Neural progenitor cell (in vitro differentiated cells): ENCODE results near the gene GPR161. TPM values are rescaled to one million over a fixed set of nuclear protein-coding genes. Genes with fewer than 3 reads are reported as not detected.

Source experiments
- DNase-seq: peaks from one replicate; pipeline ENCODE4 v3.0.0-alpha.2; 2016; ENCODE audit warnings: low spot score
- H2AFZ ChIP-seq: fragments of 200-600 bp; sonication (generic); replicated peaks from 2 replicates; pipeline ENCODE4 v1.6.1; 2016; ENCODE audit warnings: antibody characterized with exemption
- H3F3A ChIP-seq: fragments of 200-600 bp; sonication (generic); 2 replicates; pipeline ENCODE4 v1.6.1; 2016; ENCODE audit warnings: antibody characterized with exemption, low read depth
- H3K27ac ChIP-seq: fragments of 200-600 bp; sonication (generic); 2 replicates; pipeline ENCODE4 v1.5.1; 2016; ENCODE audit warnings: mild to moderate bottlenecking
- H3K27me3 ChIP-seq: fragments of 200-600 bp; sonication (generic); 2 replicates; pipeline ENCODE4 v1.6.1; 2016; ENCODE audit warnings: mild to moderate bottlenecking, moderate library complexity
- H3K36me3 ChIP-seq: fragments of 200-600 bp; sonication (generic); 2 replicates; pipeline ENCODE4 v1.5.1; 2016
- H3K4me1 ChIP-seq: fragments of 200-600 bp; sonication (generic); 2 replicates; pipeline ENCODE4 v1.6.1; 2016; ENCODE audit warnings: mixed run types
- H3K4me2 ChIP-seq: fragments of 200-600 bp; sonication (generic); 2 replicates; pipeline ENCODE4 v1.6.1; 2016
- H3K4me3 ChIP-seq: fragments of 200-600 bp; sonication (generic); 2 replicates; pipeline ENCODE4 v1.5.1; 2016
- H3K79me2 ChIP-seq: fragments of 200-600 bp; sonication (generic); 2 replicates; pipeline ENCODE4 v1.6.1; 2016; ENCODE audit warnings: low read depth
- H3K9ac ChIP-seq: fragments of 200-600 bp; sonication (generic); 2 replicates; pipeline ENCODE4 v1.6.1; 2016
- H3K9me3 ChIP-seq: fragments of 200-600 bp; sonication (generic); 2 replicates; pipeline ENCODE4 v1.5.1; 2016; ENCODE audit warnings: low read depth
- H4K20me1 ChIP-seq: fragments of 200-600 bp; sonication (generic); 2 replicates; pipeline ENCODE4 v1.6.1; 2016; ENCODE audit warnings: low read depth
- H3K27ac Mint-ChIP-seq: 3 replicates; pipeline ENCODE4 v1.8.0; 2021; ENCODE audit warnings: mixed read lengths
- H3K27me3 Mint-ChIP-seq: 2 replicates; pipeline ENCODE4 v1.8.0; 2022; ENCODE audit warnings: low read depth, mild to moderate bottlenecking, inconsistent platforms, moderate library complexity, mixed read lengths; ENCODE audit not compliant: insufficient read depth
- H3K36me3 Mint-ChIP-seq: 3 replicates; pipeline ENCODE4 v1.8.0; 2021; ENCODE audit warnings: mixed read lengths
- H3K4me1 Mint-ChIP-seq: 3 replicates; pipeline ENCODE4 v1.8.0; 2021; ENCODE audit warnings: mixed read lengths
- H3K4me3 Mint-ChIP-seq: 3 replicates; pipeline ENCODE4 v1.8.0; 2021; ENCODE audit warnings: mild to moderate bottlenecking, moderate library complexity, mixed read lengths
- H3K9me3 Mint-ChIP-seq: 3 replicates; pipeline ENCODE4 v1.8.0; 2020; ENCODE audit warnings: mixed read lengths
- EZH2 ChIP-seq: fragments of 200-600 bp; sonication (generic); IDR thresholded peaks from 2 replicates; pipeline ENCODE4 v1.6.1; 2017; ENCODE audit warnings: antibody characterized with exemption, mild to moderate bottlenecking, moderate library complexity
- EZH2phosphoT487 ChIP-seq: fragments of 200-600 bp; sonication (generic); IDR thresholded peaks from 2 replicates; pipeline ENCODE4 v1.6.1; 2017; ENCODE audit warnings: antibody characterized with exemption
- total RNA-seq: library from RNA; depleted of rRNA; stranded (reverse); fragments of >200 nt; gene quantifications from 2 replicates; pipeline ENCODE4 v1.2.3, GENCODE V29; 2015; ENCODE audit warnings: low replicate concordance
- TF ChIP-seq, protein P1 (sequence below): fragments of 200-600 bp; sonication (generic); IDR thresholded peaks from 2 replicates; pipeline ENCODE4 v1.5.1; 2017; ENCODE audit warnings: antibody characterized with exemption, mild to moderate bottlenecking

The GPR161 gene
- total RNA-seq, 1 donor from 2014 or later: 21.1 TPM

DNA sequence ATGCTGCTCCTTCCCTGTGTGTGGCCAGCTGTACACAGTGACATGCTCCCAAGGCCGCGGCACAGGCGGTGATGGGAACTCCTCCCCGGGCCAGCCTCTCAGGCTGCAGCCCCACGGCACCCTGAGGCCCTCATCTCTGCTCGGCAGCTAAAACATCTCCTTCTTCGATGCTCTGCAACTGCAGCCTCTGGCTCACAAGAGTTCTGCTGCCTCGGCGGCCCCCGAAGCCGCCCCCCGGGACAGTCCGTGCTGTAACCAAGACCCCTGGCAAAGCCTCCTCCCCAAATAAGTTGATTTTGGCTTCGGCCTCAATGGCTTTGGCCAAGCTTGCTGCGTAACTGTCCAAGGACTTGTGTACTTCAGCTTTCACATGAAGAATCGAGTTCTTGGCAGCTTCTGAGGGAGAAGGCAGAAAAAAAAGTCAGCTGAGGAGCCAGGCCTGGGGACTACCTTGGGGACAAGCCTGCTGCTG is 51.3 kb downstream of the GPR161 start:
- no peak overlapping the region for H3K27ac ChIP-seq
- Mint-ChIP-seq H3K4me3 (no peak overlapping the region), H3K27me3 (peaks cover 5% of the 10 kb centered on the region), H3K9me3 (no peaks in the 10 kb centered on the region), H3K36me3 (peaks cover 29% of the 10 kb centered on the region), H3K27ac (no peak overlapping the region), H3K4me1 (peaks cover 7% of the 10 kb centered on the region)
- TF ChIP-seq EZH2phosphoT487 (no peak), EZH2 (no peak)
- TF ChIP-seq, protein P1, sequence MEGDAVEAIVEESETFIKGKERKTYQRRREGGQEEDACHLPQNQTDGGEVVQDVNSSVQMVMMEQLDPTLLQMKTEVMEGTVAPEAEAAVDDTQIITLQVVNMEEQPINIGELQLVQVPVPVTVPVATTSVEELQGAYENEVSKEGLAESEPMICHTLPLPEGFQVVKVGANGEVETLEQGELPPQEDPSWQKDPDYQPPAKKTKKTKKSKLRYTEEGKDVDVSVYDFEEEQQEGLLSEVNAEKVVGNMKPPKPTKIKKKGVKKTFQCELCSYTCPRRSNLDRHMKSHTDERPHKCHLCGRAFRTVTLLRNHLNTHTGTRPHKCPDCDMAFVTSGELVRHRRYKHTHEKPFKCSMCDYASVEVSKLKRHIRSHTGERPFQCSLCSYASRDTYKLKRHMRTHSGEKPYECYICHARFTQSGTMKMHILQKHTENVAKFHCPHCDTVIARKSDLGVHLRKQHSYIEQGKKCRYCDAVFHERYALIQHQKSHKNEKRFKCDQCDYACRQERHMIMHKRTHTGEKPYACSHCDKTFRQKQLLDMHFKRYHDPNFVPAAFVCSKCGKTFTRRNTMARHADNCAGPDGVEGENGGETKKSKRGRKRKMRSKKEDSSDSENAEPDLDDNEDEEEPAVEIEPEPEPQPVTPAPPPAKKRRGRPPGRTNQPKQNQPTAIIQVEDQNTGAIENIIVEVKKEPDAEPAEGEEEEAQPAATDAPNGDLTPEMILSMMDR: no peak
- H3K4me1 ChIP-seq: no peaks in the 10 kb centered on the region
- H3K79me2 ChIP-seq: no peaks in the 10 kb centered on the region
- peaks cover 22% of the 10 kb centered on the region for H4K20me1 ChIP-seq
- no peaks in the 10 kb centered on the region for H3K27me3 ChIP-seq
- H3K9ac ChIP-seq: no peak overlapping the region
- H3K9me3 ChIP-seq: no peaks in the 10 kb centered on the region
- H3F3A ChIP-seq: peaks cover 10% of the 10 kb centered on the region
- H3K4me3 ChIP-seq: no peak overlapping the region
- no peak overlapping the region for H3K4me2 ChIP-seq
- H2AFZ ChIP-seq: no peak overlapping the region
- no peaks in the 10 kb centered on the region for H3K36me3 ChIP-seq
- DNase-seq: no peak

DNA sequence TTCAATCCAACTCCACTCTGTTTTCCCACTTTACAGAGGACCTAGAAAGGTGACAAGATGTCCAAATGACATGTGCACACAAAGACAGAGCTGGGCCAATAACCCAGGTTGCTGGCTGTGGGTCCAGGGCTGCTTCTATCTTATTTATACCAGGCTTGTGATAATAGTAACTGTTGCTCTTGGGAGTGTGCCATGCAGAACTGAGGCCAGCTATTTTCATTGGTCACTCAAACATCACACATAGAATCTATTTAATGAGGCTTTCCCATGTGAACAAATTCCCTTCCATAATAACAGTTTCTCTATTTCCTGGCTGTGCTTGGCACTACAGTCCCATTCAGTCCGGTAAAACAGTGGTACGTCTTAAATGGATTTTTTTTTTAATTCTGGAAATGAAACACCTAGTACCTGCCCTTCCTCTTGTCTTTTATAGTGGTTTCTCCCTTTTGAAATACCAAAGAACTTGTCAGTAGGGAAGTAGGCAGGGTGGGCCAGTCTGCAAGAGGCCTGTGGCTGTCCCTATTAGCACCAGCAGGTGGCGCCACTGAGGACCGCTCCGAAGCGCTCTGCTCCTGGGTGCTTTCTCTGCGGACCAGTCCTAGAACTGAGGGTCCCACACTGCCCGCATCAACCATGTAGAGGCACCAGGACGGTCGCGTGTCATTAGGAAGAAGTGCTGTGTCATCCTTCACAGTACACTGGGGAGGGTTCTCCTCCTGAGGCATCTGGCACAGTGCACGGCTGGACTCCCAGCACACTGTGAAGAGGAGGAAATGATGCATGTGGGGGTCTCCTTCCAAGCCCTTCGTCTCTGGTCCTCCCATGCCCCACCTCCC is 52.1 kb downstream of the GPR161 start:
- H3K36me3 ChIP-seq: no peaks in the 10 kb centered on the region
- H3K9ac ChIP-seq: no peak overlapping the region
- H3K9me3 Mint-ChIP-seq: no peaks in the 10 kb centered on the region
- H3K4me3 ChIP-seq: no peak overlapping the region
- H3K4me1 ChIP-seq: no peaks in the 10 kb centered on the region
- no peak overlapping the region for H3K27ac ChIP-seq
- H3K4me3 Mint-ChIP-seq: no peak overlapping the region
- H3K4me2 ChIP-seq: no peak overlapping the region
- H2AFZ ChIP-seq: no peak overlapping the region
- H4K20me1 ChIP-seq: peaks cover 22% of the 10 kb centered on the region
- peaks cover 6% of the 10 kb centered on the region for H3K27me3 Mint-ChIP-seq
- no peaks in the 10 kb centered on the region for H3K27me3 ChIP-seq
- H3K27ac Mint-ChIP-seq: no peak overlapping the region
- H3K9me3 ChIP-seq: no peaks in the 10 kb centered on the region
- peaks cover 7% of the 10 kb centered on the region for H3K4me1 Mint-ChIP-seq
- peak; percentile 75 for DNase-seq
- no peaks in the 10 kb centered on the region for H3K79me2 ChIP-seq
- H3F3A ChIP-seq: peaks cover 10% of the 10 kb centered on the region
- H3K36me3 Mint-ChIP-seq: peaks cover 23% of the 10 kb centered on the region
- TF ChIP-seq EZH2: no peak
- no peak for TF ChIP-seq EZH2phosphoT487
- TF ChIP-seq, protein P1: peak; percentile 94

DNA sequence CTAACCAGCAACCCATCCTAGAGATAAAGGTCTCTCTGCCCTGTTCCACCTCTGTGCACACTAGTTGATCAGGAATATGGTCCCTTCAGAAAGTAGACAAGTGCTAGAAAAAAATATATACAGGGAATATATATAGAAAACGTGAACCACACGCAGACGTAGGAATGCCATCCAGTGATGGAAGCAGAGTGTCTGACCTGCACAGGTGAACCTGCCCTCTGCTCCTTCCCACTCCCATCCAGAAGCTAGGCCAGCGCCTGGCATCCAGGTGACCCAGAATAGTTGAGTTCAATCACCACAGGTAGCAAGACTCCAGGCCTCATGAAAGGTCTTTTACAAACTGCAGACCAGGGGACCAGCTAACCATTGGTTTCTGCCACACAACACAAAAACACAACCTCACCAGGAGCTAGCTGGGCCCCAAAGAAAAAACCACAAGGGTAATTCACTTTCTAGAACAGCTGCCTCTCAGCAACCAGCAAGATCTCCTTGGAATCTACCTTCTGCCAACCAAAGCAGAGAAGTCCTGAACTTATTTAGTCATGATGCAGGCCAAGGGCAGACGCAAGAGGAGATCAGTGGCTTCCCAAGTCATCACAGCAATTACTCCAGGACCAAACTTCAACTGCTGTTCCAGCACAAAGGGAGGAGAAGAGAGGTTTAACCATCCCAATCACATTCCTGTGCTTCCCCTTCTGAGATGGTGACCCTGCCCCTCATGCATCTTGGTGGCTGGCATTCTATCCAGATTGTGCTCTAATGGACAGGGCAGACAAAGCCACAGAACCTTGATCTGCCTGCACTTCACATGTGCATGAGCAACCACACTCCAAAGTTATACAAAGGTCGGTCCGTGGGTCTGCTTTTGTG is 53.0 kb downstream of the GPR161 start:
- no peak for TF ChIP-seq EZH2phosphoT487
- no peak for TF ChIP-seq EZH2
- TF ChIP-seq, protein P1: no peak
- H3K9me3 ChIP-seq: no peaks in the 10 kb centered on the region
- H3K4me1 ChIP-seq: no peaks in the 10 kb centered on the region
- no peak overlapping the region for H2AFZ ChIP-seq
- H4K20me1 ChIP-seq: peaks cover 22% of the 10 kb centered on the region
- no peaks in the 10 kb centered on the region for H3K79me2 ChIP-seq
- H3K27ac Mint-ChIP-seq: no peak overlapping the region
- H3K36me3 ChIP-seq: no peaks in the 10 kb centered on the region
- no peak for DNase-seq
- H3K9me3 Mint-ChIP-seq: no peaks in the 10 kb centered on the region
- peaks cover 17% of the 10 kb centered on the region for H3K36me3 Mint-ChIP-seq
- H3K4me3 ChIP-seq: no peak overlapping the region
- H3K4me2 ChIP-seq: no peak overlapping the region
- H3F3A ChIP-seq: peaks cover 10% of the 10 kb centered on the region
- no peak overlapping the region for H3K4me3 Mint-ChIP-seq
- peaks cover 7% of the 10 kb centered on the region for H3K4me1 Mint-ChIP-seq
- no peak overlapping the region for H3K9ac ChIP-seq
- peaks cover 7% of the 10 kb centered on the region for H3K27me3 Mint-ChIP-seq
- H3K27ac ChIP-seq: no peak overlapping the region
- H3K27me3 ChIP-seq: no peaks in the 10 kb centered on the region
